ENCODE measurements around the gene STON2.
"Not testable (repeated sequence)": the region's sequence is repeated elsewhere in the genome, so short reads cannot be mapped to it uniquely, and the experiment has no call there.

STON2 gene

GRCh38 chr14:81380009-81380408 lies 20.1 kb downstream of the STON2 start:
- DNase-seq (ENCODE audit: low read depth): not testable (repeated sequence)

- DNase-seq (ENCODE audit: low read depth): no peak
These were observed 28.3 kb downstream of the STON2 start for GRCh38 chr14:81371802-81372201.

GRCh38 chr14:81367563-81367962 lies 32.6 kb downstream of the STON2 start:
- DNase-seq (ENCODE audit: low read depth): no peak

- DNase-seq (ENCODE audit: low read depth): no peak
These were observed 33.2 kb downstream of the STON2 start for GRCh38 chr14:81366884-81367283.

GRCh38 chr14:81366214-81366613 lies 33.9 kb downstream of the STON2 start:
- no peak for DNase-seq (ENCODE audit: low read depth)

DNA sequence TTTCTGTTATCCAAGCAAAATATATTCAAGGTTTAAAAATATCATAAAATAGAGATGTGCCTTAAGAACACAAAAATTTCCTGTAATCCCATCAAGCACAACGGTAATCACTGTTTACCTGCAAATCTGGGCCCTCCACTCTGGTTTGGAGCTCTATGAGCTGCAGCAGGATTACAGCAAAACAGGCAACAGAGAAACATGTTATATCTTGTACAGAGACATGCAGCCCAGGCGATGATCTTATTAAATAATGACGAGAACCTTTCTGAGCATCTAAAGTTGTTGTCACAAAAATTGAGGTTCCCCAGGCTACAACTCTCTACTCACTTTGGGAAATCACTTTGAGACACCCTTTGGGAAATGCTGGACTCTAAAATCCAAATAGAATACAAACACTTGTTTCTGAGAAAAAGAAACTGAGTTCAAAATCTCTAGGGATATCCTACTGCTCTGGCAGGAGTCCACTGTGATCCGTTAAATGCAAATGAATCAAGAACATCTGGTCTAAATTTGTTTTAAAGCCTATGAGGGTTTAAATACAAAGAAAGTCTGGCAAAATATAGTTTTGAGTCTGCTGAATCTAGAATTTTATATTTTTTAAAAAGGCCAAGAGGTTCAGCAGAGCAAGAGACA lies 36.3 kb downstream of the STON2 start:
- DNase-seq (ENCODE audit: low read depth): no peak

- no peak for DNase-seq (ENCODE audit: low read depth)
These were observed 46.3 kb downstream of the STON2 start for GRCh38 chr14:81353691-81354323.

DNA sequence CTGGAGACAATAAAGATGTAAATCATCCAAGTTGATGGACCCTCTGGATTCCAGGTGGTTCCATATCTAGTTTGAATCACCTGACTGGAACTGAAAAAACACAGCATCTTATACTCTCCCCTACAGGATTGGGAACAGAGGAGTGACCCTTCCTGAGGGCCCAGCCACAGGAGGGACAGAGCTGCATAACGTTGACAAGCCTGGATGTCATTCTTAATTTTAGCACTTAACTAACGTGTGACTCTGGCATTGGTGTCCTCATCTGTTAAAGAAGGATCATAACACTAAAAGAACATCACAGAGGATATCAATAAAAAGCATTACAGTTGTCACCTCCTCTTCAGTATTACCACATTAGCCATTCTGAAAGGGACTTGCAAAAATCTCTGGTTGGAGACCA lies 47.7 kb downstream of the STON2 start:
- DNase-seq (ENCODE audit: low read depth): no peak

DNA sequence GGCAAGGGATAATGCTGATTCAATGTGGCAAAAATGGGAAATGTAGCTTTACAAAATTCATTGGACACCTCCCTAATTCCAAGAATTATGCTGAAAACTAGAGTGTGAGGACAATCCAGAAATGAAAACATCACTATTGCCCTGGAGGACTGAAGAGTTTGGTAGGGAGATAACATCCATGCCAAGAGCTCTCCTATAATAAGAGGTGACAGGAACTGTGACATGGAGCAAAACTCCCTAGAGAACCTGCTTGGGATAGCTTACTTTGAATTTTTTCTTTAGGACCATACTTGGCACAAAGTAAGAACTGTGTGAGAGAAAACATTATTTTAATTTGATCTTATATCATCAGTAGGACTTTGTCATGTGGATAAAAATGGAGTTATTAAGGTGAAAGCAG lies 48.9 kb downstream of the STON2 start:
- DNase-seq (ENCODE audit: low read depth): no peak

- DNase-seq (ENCODE audit: low read depth): no peak
These were observed 49.6 kb downstream of the STON2 start for GRCh38 chr14:81350344-81351130.

GRCh38 chr14:81348061-81348460 lies 52.1 kb downstream of the STON2 start:
- DNase-seq (ENCODE audit: low read depth): no peak

- no peak for DNase-seq (ENCODE audit: low read depth)
These were observed 54.3 kb downstream of the STON2 start for GRCh38 chr14:81345781-81346180.

GRCh38 chr14:81344481-81345160 lies 55.5 kb downstream of the STON2 start:
- no peak for DNase-seq (ENCODE audit: low read depth)

DNA sequence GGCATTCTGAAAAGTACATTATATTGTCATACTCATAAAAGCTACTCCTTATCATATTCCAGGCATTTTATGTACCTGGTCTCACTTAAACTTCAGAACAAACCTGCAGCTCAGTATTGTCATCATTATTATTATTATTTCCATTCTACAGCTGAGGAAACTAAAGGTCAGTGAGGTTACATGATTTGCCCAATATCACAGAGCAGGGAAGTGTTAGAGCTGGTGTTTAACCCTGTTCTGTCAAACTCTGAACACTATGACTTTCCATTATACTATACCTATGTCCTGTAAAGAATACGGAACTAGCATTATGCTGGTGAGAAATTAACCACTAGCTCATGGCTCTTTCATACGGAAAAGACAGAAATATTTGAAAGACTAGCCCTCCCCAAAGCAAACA lies 56.4 kb downstream of the STON2 start:
- DNase-seq (ENCODE audit: low read depth): no peak

DNA sequence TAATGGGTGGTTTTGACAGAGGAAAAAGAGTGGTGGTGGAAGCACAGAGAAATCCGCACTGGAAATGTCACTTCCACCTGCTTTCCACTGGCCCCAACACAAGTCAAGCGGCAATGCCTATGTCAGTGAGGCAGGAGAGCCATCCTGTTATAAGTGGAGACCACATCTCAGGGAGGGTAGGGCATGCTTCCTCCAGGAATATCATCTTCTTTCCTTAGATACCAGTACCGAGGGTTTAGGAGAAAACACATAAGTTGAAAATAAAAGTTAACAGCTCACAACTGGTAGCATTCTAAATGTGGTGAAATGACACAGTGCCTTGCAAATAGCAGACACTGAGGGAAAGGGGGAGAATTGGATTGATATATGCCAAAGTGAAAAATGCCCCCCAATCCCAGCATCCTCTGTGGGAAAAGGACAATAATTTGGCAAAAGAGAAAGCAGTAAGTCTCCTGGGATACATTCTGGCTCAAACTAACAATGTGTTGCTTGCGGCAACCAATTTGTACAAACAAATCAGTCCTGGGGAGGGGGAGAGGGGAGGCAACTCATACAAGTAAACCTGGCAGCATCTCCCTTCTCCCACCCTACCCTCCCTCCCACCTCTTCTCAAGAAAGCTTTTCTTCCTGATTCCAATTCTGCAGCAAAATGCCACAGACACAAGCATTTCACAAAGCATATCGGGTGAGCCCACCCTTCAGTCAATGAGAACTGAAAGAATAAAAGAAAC lies 57.1 kb downstream of the STON2 start:
- no peak for DNase-seq (ENCODE audit: low read depth)

DNA sequence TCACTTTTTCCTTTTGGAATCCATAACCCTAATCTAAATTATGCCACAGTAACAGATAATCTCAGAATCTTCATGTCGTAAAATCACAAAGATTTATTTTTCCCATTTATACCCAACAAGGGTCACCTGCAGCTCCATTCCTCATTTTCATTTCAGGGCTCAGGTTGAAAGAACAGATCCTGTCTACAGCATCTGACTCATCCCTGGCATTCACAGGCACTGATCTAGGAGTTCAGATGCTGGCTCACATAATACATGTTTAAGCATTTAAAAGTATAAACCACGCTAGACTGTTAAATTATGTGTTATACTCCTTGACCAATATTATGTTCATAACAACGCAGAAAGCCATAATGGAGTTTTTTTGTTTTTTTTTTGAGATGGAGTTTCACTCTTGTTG lies 58.3 kb downstream of the STON2 start:
- no peak for DNase-seq (ENCODE audit: low read depth)

- no peak for DNase-seq (ENCODE audit: low read depth)
These were observed 58.8 kb downstream of the STON2 start for GRCh38 chr14:81341370-81341769.

DNA sequence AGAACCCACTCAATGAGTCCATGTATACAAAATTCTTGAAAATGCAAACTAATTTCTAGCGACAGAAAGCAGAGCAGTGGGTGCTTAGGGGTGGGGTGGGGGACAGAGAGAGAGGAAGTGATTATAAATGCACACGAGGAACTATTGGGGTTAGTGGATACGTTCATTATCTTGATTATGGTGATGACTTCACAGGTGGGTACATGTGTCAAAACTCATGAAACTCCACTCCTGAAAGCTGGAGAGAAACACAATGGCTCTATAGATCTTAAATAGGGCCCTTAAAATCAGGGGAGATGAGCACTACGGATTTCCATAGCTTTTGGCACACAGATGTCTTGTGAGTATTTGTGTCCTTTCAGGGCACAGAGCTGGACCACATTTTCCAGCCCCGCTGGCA lies 59.9 kb downstream of the STON2 start:
- no peak for DNase-seq (ENCODE audit: low read depth)

DNA sequence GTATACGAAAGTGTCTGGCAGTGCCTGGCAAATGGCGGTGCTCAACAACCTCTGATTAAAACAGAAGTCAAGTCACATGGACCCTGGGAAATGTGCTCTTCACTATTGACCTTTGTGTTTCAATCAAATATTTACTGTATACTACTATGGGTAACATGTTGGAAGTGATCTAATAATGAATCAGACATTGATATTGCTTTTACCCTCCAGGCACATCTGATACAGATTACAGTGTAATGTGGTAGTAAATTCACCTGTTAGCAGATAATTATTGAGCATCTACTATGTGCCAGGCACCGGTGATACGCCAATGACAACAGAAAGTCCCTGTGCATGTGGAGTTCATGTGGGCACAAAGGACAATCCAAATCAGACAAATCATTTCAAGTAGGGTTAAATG lies 63.1 kb downstream of the STON2 start:
- no peak for DNase-seq (ENCODE audit: low read depth)

GRCh38 chr14:81336009-81336408 lies 64.1 kb downstream of the STON2 start:
- no peak for DNase-seq (ENCODE audit: low read depth)

GRCh38 chr14:81332725-81333124 lies 67.4 kb downstream of the STON2 start:
- DNase-seq (ENCODE audit: low read depth): no peak

Data from activated T-cell treated with anti-CD3 and anti-CD28 coated beads for 1 hour (primary cell).